H9 (cell line): ENCODE results near the gene SCAF4. TPM values are rescaled to one million over a fixed set of nuclear protein-coding genes. Genes with fewer than 3 reads are reported as not detected.

ENCODE experiments used
- DNase-seq: peaks from one replicate; pipeline ENCODE4 v3.0.0-alpha.2; 2017
- H2AFZ ChIP-seq: one replicate; pipeline ENCODE4 v1.6.1; 2013; ENCODE audit warnings: mild to moderate bottlenecking, low read length, control low read depth, moderate library complexity
- H2AK5ac ChIP-seq: 2 replicates; pipeline ENCODE4 v1.6.1; 2013; ENCODE audit warnings: low read length, control low read depth, mixed read lengths; ENCODE audit not compliant: insufficient read length
- H2BK120ac ChIP-seq: one replicate; pipeline ENCODE4 v1.6.1; 2013; ENCODE audit warnings: low read depth, mild to moderate bottlenecking, low read length, control low read depth, inconsistent platforms; ENCODE audit not compliant: poor library complexity, severe bottlenecking
- H2BK12ac ChIP-seq: 2 replicates; pipeline ENCODE4 v1.6.1; 2013; ENCODE audit warnings: low read length, control low read depth, mixed read lengths, low read depth; ENCODE audit not compliant: insufficient read length
- H2BK15ac ChIP-seq: 2 replicates; pipeline ENCODE4 v1.6.1; 2013; ENCODE audit warnings: low read depth, low read length, control low read depth
- H2BK20ac ChIP-seq: one replicate; pipeline ENCODE4 v1.6.1; 2013; ENCODE audit warnings: low read depth, mild to moderate bottlenecking, low read length, control low read depth, inconsistent platforms; ENCODE audit not compliant: poor library complexity, severe bottlenecking
- H2BK5ac ChIP-seq: 2 replicates; pipeline ENCODE4 v1.6.1; 2013; ENCODE audit warnings: low read length, control low read depth, mixed read lengths; ENCODE audit not compliant: insufficient read length
- H3K14ac ChIP-seq: 2 replicates; pipeline ENCODE4 v1.6.1; 2013; ENCODE audit warnings: low read length, control low read depth; ENCODE audit not compliant: insufficient read depth
- H3K18ac ChIP-seq: 2 replicates; pipeline ENCODE4 v1.6.1; 2013; ENCODE audit warnings: low read depth, mild to moderate bottlenecking, mixed read lengths, low read length, control low read depth; ENCODE audit not compliant: insufficient read length
- H3K23ac ChIP-seq: 2 replicates; pipeline ENCODE4 v1.6.1; 2013; ENCODE audit warnings: low read length, control low read depth, mixed read lengths, low read depth; ENCODE audit not compliant: insufficient read length
- H3K23me2 ChIP-seq: 2 replicates; pipeline ENCODE4 v1.6.1; 2013; ENCODE audit warnings: low read depth, mild to moderate bottlenecking, mixed read lengths, low read length, control low read depth; ENCODE audit not compliant: insufficient read length, poor library complexity, severe bottlenecking
- H3K27ac ChIP-seq: 2 replicates; pipeline ENCODE4 v1.5.1; 2013; ENCODE audit warnings: low read length, control low read depth, mixed read lengths, low read depth; ENCODE audit not compliant: insufficient read length
- H3K27me3 ChIP-seq: 2 replicates; pipeline ENCODE4 v1.6.1; 2013; ENCODE audit warnings: low read length, control low read depth, inconsistent platforms; ENCODE audit not compliant: insufficient read depth
- H3K4ac ChIP-seq: 2 replicates; pipeline ENCODE4 v1.6.1; 2013; ENCODE audit warnings: low read depth, mild to moderate bottlenecking, control low read depth, inconsistent platforms, low read length, moderate library complexity
- H3K4me1 ChIP-seq: 2 replicates; pipeline ENCODE4 v1.6.1; 2013; ENCODE audit warnings: low read length, control low read depth, inconsistent platforms; ENCODE audit not compliant: insufficient read depth
- H3K4me2 ChIP-seq: 2 replicates; pipeline ENCODE4 v1.6.1; 2013; ENCODE audit warnings: low read length, control low read depth, mixed read lengths; ENCODE audit not compliant: insufficient read length, insufficient read depth
- H3K56ac ChIP-seq: 2 replicates; pipeline ENCODE4 v1.6.1; 2013; ENCODE audit warnings: low read depth, mild to moderate bottlenecking, mixed read lengths, low read length, control low read depth; ENCODE audit not compliant: insufficient read length
- H3K79me1 ChIP-seq: 2 replicates; pipeline ENCODE4 v1.6.1; 2013; ENCODE audit warnings: low read depth, mild to moderate bottlenecking, moderate library complexity, low read length, control low read depth, inconsistent platforms; ENCODE audit not compliant: insufficient read depth, poor library complexity, severe bottlenecking
- H3K79me2 ChIP-seq: 2 replicates; pipeline ENCODE4 v1.6.1; 2013; ENCODE audit warnings: low read length, control low read depth, inconsistent platforms; ENCODE audit not compliant: insufficient read depth
- H3K9ac ChIP-seq: 2 replicates; pipeline ENCODE4 v1.6.1; 2013; ENCODE audit warnings: low read length, control low read depth, mixed read lengths; ENCODE audit not compliant: insufficient read length; ENCODE audit errors: extremely low read depth
- H3K9me3 ChIP-seq: one replicate; pipeline ENCODE4 v1.6.1; 2013; ENCODE audit warnings: low read depth, low read length, inconsistent platforms; ENCODE audit not compliant: control insufficient read depth
- H3T11ph ChIP-seq: one replicate; pipeline ENCODE4 v1.6.1; 2013; ENCODE audit warnings: mild to moderate bottlenecking, low read length, control low read depth, inconsistent platforms
- H4K20me1 ChIP-seq: one replicate; pipeline ENCODE4 v1.6.1; 2013; ENCODE audit not compliant: control insufficient read depth, insufficient read length, insufficient read depth
- H4K5ac ChIP-seq: 2 replicates; pipeline ENCODE4 v1.6.1; 2013; ENCODE audit warnings: low read depth, mild to moderate bottlenecking, mixed read lengths, low read length, control low read depth; ENCODE audit not compliant: insufficient read length
- H4K8ac ChIP-seq: replicated peaks from 2 replicates; pipeline ENCODE4 v1.6.1; 2013; ENCODE audit warnings: low read length, control low read depth, mixed read lengths, low read depth; ENCODE audit not compliant: insufficient read length
- H4K91ac ChIP-seq: 2 replicates; pipeline ENCODE4 v1.6.1; 2013; ENCODE audit warnings: low read depth, mild to moderate bottlenecking, moderate library complexity, mixed read lengths, low read length, control low read depth; ENCODE audit not compliant: insufficient read length
- H3K27ac Mint-ChIP-seq, 3 experiments: 2 replicates in 2 of 3; 3 replicates in 1 of 3; pipeline ENCODE4 v1.8.0; 2020 to 2021; ENCODE audit warnings: mixed read lengths in 3 of 3, mild to moderate bottlenecking in 1 of 3, moderate library complexity in 1 of 3
- H3K27me3 Mint-ChIP-seq: 2 replicates; pipeline ENCODE4 v1.8.0; 2021; ENCODE audit warnings: low read depth, mild to moderate bottlenecking, moderate library complexity, mixed read lengths
- H3K36me3 Mint-ChIP-seq, 3 experiments: 2 replicates in 2 of 3; 3 replicates in 1 of 3; pipeline ENCODE4 v1.8.0; 2020 to 2021; ENCODE audit warnings: low read depth in 3 of 3, mixed read lengths in 3 of 3; ENCODE audit not compliant: insufficient read depth in 1 of 3
- H3K4me1 Mint-ChIP-seq, 2 experiments: 2 replicates each; pipeline ENCODE4 v1.8.0; 2020; ENCODE audit warnings: mixed read lengths in 2 of 2
- H3K4me3 Mint-ChIP-seq, 2 experiments: 2 replicates in 1 of 2; 3 replicates in 1 of 2; pipeline ENCODE4 v1.8.0; 2020 to 2021; ENCODE audit warnings: mild to moderate bottlenecking in 2 of 2, mixed read lengths in 2 of 2, moderate library complexity in 1 of 2
- H3K9me3 Mint-ChIP-seq, 2 experiments: 2 replicates in 1 of 2; 3 replicates in 1 of 2; pipeline ENCODE4 v1.8.0; 2020; ENCODE audit warnings: mild to moderate bottlenecking in 2 of 2, mixed read lengths in 2 of 2, moderate library complexity in 1 of 2
- CTCF ChIP-seq: fragments of 200-600 bp; sonication (generic); conservative IDR thresholded peaks from 3 replicates; pipeline ENCODE4 v1.8.0; 2021; ENCODE audit warnings: antibody characterized with exemption, mild to moderate bottlenecking
- WGBS: extraction: QIAGEN DNeasy Blood & Tissue Kit; methylation state at CpG from one replicate; pipeline ENCODE4 v1.1.7; 2013; ENCODE audit warnings: missing lambda C conversion rate, low lambda C conversion rate, mixed read lengths; ENCODE audit not compliant: insufficient read length; ENCODE audit errors: extremely low coverage; 5-methylcytosine and 5-hydroxymethylcytosine counted together
- total RNA-seq: library from RNA; stranded (reverse); gene quantifications from 2 replicates; pipeline ENCODE4 v1.2.1, GENCODE V29; 2021

SCAF4 gene
- total RNA-seq, 1 experiment from 2014 or later, result 76.8 TPM

DNA sequence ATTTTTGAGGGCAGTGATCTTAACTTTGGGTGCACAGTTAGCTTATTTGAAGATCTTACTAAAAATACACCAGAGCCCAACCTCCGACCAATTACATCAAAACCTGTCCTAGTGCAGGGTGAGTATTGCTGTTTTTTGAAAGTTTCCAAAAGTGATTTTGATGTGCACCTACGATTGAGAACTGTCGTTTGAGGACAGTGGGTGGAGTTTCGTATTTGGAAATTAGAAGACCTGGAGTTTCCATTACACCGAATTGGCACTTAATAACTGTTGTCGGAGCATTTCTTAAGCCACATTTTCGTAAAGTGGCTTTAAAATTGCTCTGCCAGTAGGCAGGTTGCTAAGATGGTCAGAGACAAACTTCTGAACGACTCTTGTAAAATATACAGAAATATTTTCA lies 71.3 kb downstream of the SCAF4 start:
- H3K36me3 Mint-ChIP-seq, result peaks cover 29 to 35% (median 33%) of the 10 kb centered on the region in 3 experiments
- WGBS, result no CpG with 5 or more reads among the region's 8 CpGs
- Histone ChIP-seq H3K27me3 (no peaks in the 10 kb centered on the region), H2AFZ (no peak overlapping the region), H2BK15ac (no peak overlapping the region), H3K23me2 (peaks cover 4% of the 10 kb centered on the region), H3T11ph (no peak overlapping the region), H2BK20ac (no peak overlapping the region), H4K5ac (no peak overlapping the region), H3K9ac (peak overlapping the region; percentile 51), H3K23ac (no peak overlapping the region), H3K9me3 (no peaks in the 10 kb centered on the region), H2AK5ac (no peak overlapping the region), H4K20me1 (no peaks in the 10 kb centered on the region), H2BK12ac (no peak overlapping the region), H2BK5ac (no peak overlapping the region), H4K8ac (no peak overlapping the region), H3K79me1 (peaks cover 4% of the 10 kb centered on the region), H3K27ac (no peak overlapping the region), H3K4ac (no peak overlapping the region), H3K18ac (no peak overlapping the region), H4K91ac (no peak overlapping the region), H3K56ac (no peak overlapping the region), H2BK120ac (no peak overlapping the region), H3K4me1 (no peaks in the 10 kb centered on the region), H3K79me2 (peaks cover 16% of the 10 kb centered on the region; the same call in 1 of the 2 replicates), H3K14ac (no peak overlapping the region), H3K4me2 (peak overlapping the region; percentile 79)
- peak overlapping the region in 1 of 3 experiments; percentile 81; a peak in 1 of 7 replicates for H3K27ac Mint-ChIP-seq
- H3K27me3 Mint-ChIP-seq, result 0 out of 2 replicates have a peak, but pooled peaks cover under 1% of the 10 kb centered on the region
- H3K9me3 Mint-ChIP-seq, result 0 out of 5 replicates have a peak, but pooled peaks cover 0 to 1% of the 10 kb centered on the region in 2 experiments
- DNase-seq, result no peak
- peaks cover 34 to 35% of the 10 kb centered on the region in 2 experiments for H3K4me1 Mint-ChIP-seq
- no peak for TF ChIP-seq CTCF
- peak overlapping the region; percentile 90 to 93 for H3K4me3 Mint-ChIP-seq
